IPS-20b (cell line): Measurements from ENCODE around the gene DCAF17.

Source experiments
- H3K27ac ChIP-seq: one replicate; pipeline ENCODE4 v1.5.1; 2013; ENCODE audit warnings: low read length
- H3K27me3 ChIP-seq: 2 replicates; pipeline ENCODE4 v1.6.1; 2013; ENCODE audit warnings: mild to moderate bottlenecking, low read length, inconsistent platforms; ENCODE audit not compliant: insufficient read depth
- H3K36me3 ChIP-seq: 2 replicates; pipeline ENCODE4 v1.6.1; 2013; ENCODE audit warnings: low read depth, mild to moderate bottlenecking, inconsistent platforms, low read length, moderate library complexity; ENCODE audit not compliant: insufficient read depth
- H3K4me1 ChIP-seq: 2 replicates; pipeline ENCODE4 v1.6.1; 2013; ENCODE audit warnings: mild to moderate bottlenecking, control low read depth, inconsistent platforms, low read length, moderate library complexity; ENCODE audit not compliant: insufficient read depth
- H3K4me3 ChIP-seq: 2 replicates; pipeline ENCODE4 v1.5.1; 2013; ENCODE audit warnings: mild to moderate bottlenecking, low read length, inconsistent platforms
- H3K9ac ChIP-seq: 2 replicates; pipeline ENCODE4 v1.6.1; 2013; ENCODE audit warnings: low read depth, mild to moderate bottlenecking, inconsistent platforms, low read length, moderate library complexity
- H3K9me3 ChIP-seq: 2 replicates; pipeline ENCODE4 v1.6.1; 2013; ENCODE audit warnings: mild to moderate bottlenecking, low read depth, low read length, inconsistent platforms; ENCODE audit not compliant: insufficient read depth

The DCAF17 gene

GRCh38 chr2:171434013-171434989 is at the start of gene DCAF17:
TSS of gene DCAF17 (plus strand) at chr2:171434226. CDS start at chr2:171434578, 352 bp downstream.
- Histone ChIP-seq H3K27ac (peak within 1 kb of the TSS; percentile 88), H3K4me3 (peak within 1 kb of the TSS; percentile 83), H3K27me3 (no peaks in the 10 kb centered on the region), H3K4me1 (peaks cover 26% of the 10 kb centered on the region), H3K9me3 (peaks cover 7% of the 10 kb centered on the region; the same call in 1 of the 2 replicates), H3K9ac (peak within 1 kb of the TSS; percentile 96), H3K36me3 (peaks cover 38% of the 10 kb centered on the region)

- Histone ChIP-seq H3K4me3 (no peak overlapping the region; the same call in 1 of the 2 replicates), H3K27ac (no peak overlapping the region), H3K9ac (no peak overlapping the region), H3K4me1 (peaks cover 21% of the 10 kb centered on the region; the same call in 1 of the 2 replicates), H3K9me3 (no peaks in the 10 kb centered on the region; the same call in 1 of the 2 replicates), H3K36me3 (0 out of 2 replicates have a peak, but pooled peaks cover 6% of the 10 kb centered on the region), H3K27me3 (no peaks in the 10 kb centered on the region)
These were observed 47.4 kb upstream of the DCAF17 start for GRCh38 chr2:171386627-171387026.

DNA sequence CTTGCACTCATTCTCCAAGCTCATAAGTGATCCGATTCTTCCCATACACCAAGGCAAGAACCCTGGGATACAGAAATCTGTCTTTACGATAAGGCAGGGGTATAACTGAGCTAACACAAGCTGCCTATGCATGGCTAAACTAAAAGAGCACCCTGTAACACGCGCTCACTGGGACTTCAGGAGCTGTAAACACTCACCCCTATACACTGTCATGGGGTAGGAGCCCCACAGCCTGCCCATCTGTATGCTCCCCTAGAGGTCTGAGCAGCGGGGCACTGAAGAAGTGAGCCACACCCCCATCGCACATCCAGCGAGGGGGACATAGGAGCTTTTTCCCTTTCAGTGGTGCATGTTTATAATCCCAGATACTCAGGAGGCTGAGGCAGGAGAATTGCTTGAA is 47.0 kb upstream of the DCAF17 start:
- Histone ChIP-seq H3K9me3 (no peaks in the 10 kb centered on the region; the same call in 1 of the 2 replicates), H3K27ac (no peak overlapping the region), H3K36me3 (0 out of 2 replicates have a peak, but pooled peaks cover 6% of the 10 kb centered on the region), H3K9ac (no peak overlapping the region), H3K4me1 (peaks cover 21% of the 10 kb centered on the region; the same call in 1 of the 2 replicates), H3K27me3 (no peaks in the 10 kb centered on the region), H3K4me3 (no peak overlapping the region; the same call in 1 of the 2 replicates)

DNA sequence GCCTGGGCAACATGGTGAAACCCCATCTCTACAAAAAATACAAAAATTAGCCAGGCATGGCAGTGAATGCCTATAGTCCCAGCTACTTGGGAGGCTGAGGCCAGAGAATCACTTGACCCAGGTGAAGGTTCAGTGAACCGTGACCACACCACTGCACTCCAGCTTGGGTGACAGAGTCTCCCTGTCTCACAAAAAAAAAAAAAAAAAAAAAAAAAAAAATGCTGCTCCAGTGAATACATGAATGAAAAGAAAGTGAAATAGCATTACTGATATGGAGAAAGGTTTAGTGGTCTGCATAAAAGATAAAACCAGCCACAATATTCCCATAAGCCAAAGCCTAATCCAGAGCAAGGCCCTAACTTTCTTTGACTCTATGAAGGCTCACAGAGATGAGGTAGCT is 44.7 kb upstream of the DCAF17 start:
- H3K9me3 ChIP-seq, result no peaks in the 10 kb centered on the region
- H3K4me1 ChIP-seq, result peaks cover 21% of the 10 kb centered on the region; the same call in 1 of the 2 replicates
- H3K9ac ChIP-seq, result no peak overlapping the region
- H3K27ac ChIP-seq, result no peak overlapping the region
- H3K4me3 ChIP-seq, result no peak overlapping the region
- no peaks in the 10 kb centered on the region for H3K36me3 ChIP-seq
- no peaks in the 10 kb centered on the region for H3K27me3 ChIP-seq

- H3K4me1 ChIP-seq, result peaks cover 23% of the 10 kb centered on the region; the same call in 1 of the 2 replicates
- no peaks in the 10 kb centered on the region for H3K36me3 ChIP-seq
These were observed 44.2 kb upstream of the DCAF17 start for GRCh38 chr2:171389780-171390179.

DNA sequence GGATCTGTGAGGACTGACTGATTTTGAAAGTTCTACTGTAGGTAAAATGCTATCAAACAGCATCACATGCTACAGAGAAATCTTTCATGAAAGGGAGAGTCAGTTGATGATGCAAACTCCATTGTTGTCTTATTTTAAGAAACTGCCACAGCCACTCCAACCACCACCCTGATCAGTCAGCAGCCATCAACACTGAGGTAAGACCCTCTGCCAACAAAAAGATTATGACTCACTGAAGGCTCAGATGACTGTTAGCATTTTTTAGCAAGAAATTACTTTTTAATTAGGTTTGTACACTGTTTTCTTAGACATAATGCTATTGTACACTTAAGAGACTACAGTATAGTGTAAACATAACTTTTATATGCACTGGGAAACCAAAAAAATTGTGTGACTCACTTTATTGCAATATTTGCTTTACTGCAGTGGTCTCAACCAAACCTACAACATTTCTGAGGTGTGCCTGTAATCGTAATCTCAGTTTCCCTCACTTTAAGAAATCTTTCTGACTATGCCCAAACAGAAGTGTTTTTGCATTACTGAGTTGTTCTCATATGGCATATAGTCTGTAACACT is 43.0 kb upstream of the DCAF17 start:
- no peaks in the 10 kb centered on the region for H3K9me3 ChIP-seq
- H3K4me1 ChIP-seq, result peaks cover 21% of the 10 kb centered on the region; the same call in 1 of the 2 replicates
- no peak overlapping the region for H3K4me3 ChIP-seq
- no peak overlapping the region for H3K27ac ChIP-seq
- H3K9ac ChIP-seq, result no peak overlapping the region
- no peaks in the 10 kb centered on the region for H3K36me3 ChIP-seq
- no peaks in the 10 kb centered on the region for H3K27me3 ChIP-seq

More at GRCh38 chr2:171389780-171390179, 44.2 kb upstream of the DCAF17 start:
- Histone ChIP-seq H3K9me3 (no peaks in the 10 kb centered on the region), H3K9ac (no peak overlapping the region), H3K27me3 (no peaks in the 10 kb centered on the region), H3K4me3 (no peak overlapping the region), H3K27ac (no peak overlapping the region)

DNA sequence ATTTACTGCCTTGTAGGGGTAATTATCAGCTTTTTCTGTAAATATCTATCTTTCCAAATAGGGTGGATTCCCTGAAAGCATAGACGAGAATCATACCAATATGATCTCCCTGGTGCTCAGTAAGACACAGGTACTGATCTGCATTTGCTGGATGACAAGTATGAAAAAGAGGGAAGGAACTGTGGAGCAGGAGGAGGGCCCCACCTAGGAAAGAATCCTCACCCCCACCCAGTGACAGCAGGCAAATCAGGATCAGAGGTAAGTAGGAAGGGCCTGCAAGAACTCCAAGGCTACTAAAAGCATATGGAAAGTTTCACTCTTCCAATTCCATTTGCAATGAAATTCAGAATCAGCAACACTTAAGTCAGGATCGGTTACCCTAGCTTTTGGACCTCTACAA is 42.5 kb upstream of the DCAF17 start:
- no peak overlapping the region for H3K4me3 ChIP-seq
- no peak overlapping the region for H3K27ac ChIP-seq
- no peaks in the 10 kb centered on the region for H3K9me3 ChIP-seq
- H3K4me1 ChIP-seq, result peaks cover 17% of the 10 kb centered on the region; the same call in 1 of the 2 replicates
- no peak overlapping the region for H3K9ac ChIP-seq
- H3K36me3 ChIP-seq, result no peaks in the 10 kb centered on the region
- no peaks in the 10 kb centered on the region for H3K27me3 ChIP-seq

GRCh38 chr2:171393487-171393886 is 40.5 kb upstream of the DCAF17 start:
- Histone ChIP-seq H3K9ac (no peak overlapping the region), H3K36me3 (no peaks in the 10 kb centered on the region), H3K4me3 (no peak overlapping the region), H3K27ac (no peak overlapping the region), H3K9me3 (no peaks in the 10 kb centered on the region), H3K27me3 (no peaks in the 10 kb centered on the region), H3K4me1 (peaks cover 9% of the 10 kb centered on the region; the same call in 1 of the 2 replicates)

GRCh38 chr2:171394164-171394740 is 39.8 kb upstream of the DCAF17 start:
- peaks cover 9% of the 10 kb centered on the region; the same call in 1 of the 2 replicates for H3K4me1 ChIP-seq
- H3K9me3 ChIP-seq, result no peaks in the 10 kb centered on the region
- H3K9ac ChIP-seq, result no peak overlapping the region
- H3K27ac ChIP-seq, result no peak overlapping the region
- no peaks in the 10 kb centered on the region for H3K36me3 ChIP-seq
- no peak overlapping the region for H3K4me3 ChIP-seq
- no peaks in the 10 kb centered on the region for H3K27me3 ChIP-seq

GRCh38 chr2:171399292-171399691 is 34.7 kb upstream of the DCAF17 start:
- H3K9ac ChIP-seq, result no peak overlapping the region
- H3K27me3 ChIP-seq, result no peaks in the 10 kb centered on the region
- H3K4me1 ChIP-seq, result peaks cover 24% of the 10 kb centered on the region
- H3K4me3 ChIP-seq, result no peak overlapping the region
- H3K27ac ChIP-seq, result no peak overlapping the region
- H3K36me3 ChIP-seq, result peaks cover 4% of the 10 kb centered on the region; the same call in 1 of the 2 replicates
- H3K9me3 ChIP-seq, result peaks cover 8% of the 10 kb centered on the region; the same call in 1 of the 2 replicates

- no peaks in the 10 kb centered on the region for H3K27me3 ChIP-seq
- peaks cover 21% of the 10 kb centered on the region for H3K4me1 ChIP-seq
These were observed 33.6 kb upstream of the DCAF17 start for GRCh38 chr2:171400395-171400794.

More at GRCh38 chr2:171400395-171400794, 33.6 kb upstream of the DCAF17 start:
- H3K4me3 ChIP-seq, result no peak overlapping the region
- peaks cover 8% of the 10 kb centered on the region; the same call in 1 of the 2 replicates for H3K9me3 ChIP-seq
- H3K27ac ChIP-seq, result no peak overlapping the region
- peaks cover 4% of the 10 kb centered on the region; the same call in 1 of the 2 replicates for H3K36me3 ChIP-seq
- H3K9ac ChIP-seq, result no peak overlapping the region
